ENCODE measurements around the gene PAX9.

DNA sequence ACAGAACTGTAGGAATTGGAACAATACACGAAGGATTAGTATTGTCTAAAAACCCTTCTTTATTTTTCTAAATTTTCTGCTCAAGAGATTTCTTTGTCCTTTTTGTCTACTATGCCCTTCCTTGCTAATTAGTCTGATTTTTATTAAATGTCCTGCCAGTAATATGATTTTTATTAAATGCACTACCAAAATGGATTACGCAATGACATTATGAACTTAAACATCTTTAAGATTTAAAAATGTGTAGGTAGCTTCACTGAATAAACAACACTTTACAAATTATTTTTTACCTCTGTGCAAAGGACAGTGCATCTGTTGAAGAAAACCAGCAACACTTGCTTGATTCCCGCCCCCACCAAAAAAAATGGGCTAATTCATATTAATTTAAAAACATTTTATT is 8.2 kb upstream of the PAX9 start:
- no peak for TF ChIP-seq EZH2 (IDR thresholded peaks at IDR 0.05; ENCODE audit: borderline replicate concordance, low read depth, low read length, severe bottlenecking)
- TF ChIP-seq, protein P1, sequence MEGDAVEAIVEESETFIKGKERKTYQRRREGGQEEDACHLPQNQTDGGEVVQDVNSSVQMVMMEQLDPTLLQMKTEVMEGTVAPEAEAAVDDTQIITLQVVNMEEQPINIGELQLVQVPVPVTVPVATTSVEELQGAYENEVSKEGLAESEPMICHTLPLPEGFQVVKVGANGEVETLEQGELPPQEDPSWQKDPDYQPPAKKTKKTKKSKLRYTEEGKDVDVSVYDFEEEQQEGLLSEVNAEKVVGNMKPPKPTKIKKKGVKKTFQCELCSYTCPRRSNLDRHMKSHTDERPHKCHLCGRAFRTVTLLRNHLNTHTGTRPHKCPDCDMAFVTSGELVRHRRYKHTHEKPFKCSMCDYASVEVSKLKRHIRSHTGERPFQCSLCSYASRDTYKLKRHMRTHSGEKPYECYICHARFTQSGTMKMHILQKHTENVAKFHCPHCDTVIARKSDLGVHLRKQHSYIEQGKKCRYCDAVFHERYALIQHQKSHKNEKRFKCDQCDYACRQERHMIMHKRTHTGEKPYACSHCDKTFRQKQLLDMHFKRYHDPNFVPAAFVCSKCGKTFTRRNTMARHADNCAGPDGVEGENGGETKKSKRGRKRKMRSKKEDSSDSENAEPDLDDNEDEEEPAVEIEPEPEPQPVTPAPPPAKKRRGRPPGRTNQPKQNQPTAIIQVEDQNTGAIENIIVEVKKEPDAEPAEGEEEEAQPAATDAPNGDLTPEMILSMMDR (IDR thresholded peaks at IDR 0.05; ENCODE audit: borderline replicate concordance, extremely low read depth, low read length, poor library complexity, severe bottlenecking), result no peak
